ENCODE results near the gene NAALADL1.

GRCh38 chr11:65078786-65079342, 20.5 kb upstream of the NAALADL1 start:
- TF ChIP-seq POLR2A (IDR thresholded peaks at IDR 0.05; ENCODE audit: extremely low read depth, insufficient read length), result no peak
- no peak for TF ChIP-seq MYC (IDR thresholded peaks at IDR 0.05; ENCODE audit: low read depth, low read length)
- no peak for TF ChIP-seq MAX (IDR thresholded peaks at IDR 0.05; ENCODE audit: low read depth, low read length)
- no peak for TF ChIP-seq CTCF (IDR thresholded peaks at IDR 0.05; ENCODE audit: low read depth, low read length)

Data from NB4 (cell line).